HepG2 (cell line): ENCODE data around the gene CUTC. TPM values are rescaled to one million over a fixed set of nuclear protein-coding genes. Genes with fewer than 3 reads are reported as not detected.

Experiments
- ARID5B ChIP-seq: IDR thresholded peaks from 2 replicates; pipeline ENCODE4 v1.4.0; 2020; ENCODE audit warnings: mild to moderate bottlenecking, missing genetic modification reagents
- BRCA1 ChIP-seq: sonication (generic); formaldehyde crosslinking; IDR thresholded peaks from 2 replicates; pipeline ENCODE4 v1.4.0; 2020; ENCODE audit warnings: missing genetic modification reagents
- DNMT1 ChIP-seq: sonication (generic); formaldehyde crosslinking; IDR thresholded peaks from 2 replicates; pipeline ENCODE4 v1.5.1; 2020; ENCODE audit warnings: mild to moderate bottlenecking, missing genetic modification reagents
- LBX2 ChIP-seq: sonication (generic); formaldehyde crosslinking; IDR thresholded peaks from 2 replicates; pipeline ENCODE4 v1.5.0; 2020; ENCODE audit warnings: missing genetic modification reagents, mild to moderate bottlenecking, borderline replicate concordance
- MAX ChIP-seq: IDR thresholded peaks from 2 replicates; pipeline ENCODE4 v1.6.1; 2012; ENCODE audit warnings: inconsistent platforms
- NFATC3 ChIP-seq: sonication (generic); formaldehyde crosslinking; IDR thresholded peaks from 2 replicates; pipeline ENCODE4 v1.5.1; 2020; ENCODE audit warnings: mild to moderate bottlenecking, missing genetic modification reagents
- NR2F6 ChIP-seq, 2 experiments: IDR thresholded peaks; 2 replicates each; pipeline ENCODE4 v1.6.1; 2016; ENCODE audit warnings: antibody characterized with exemption in 1 of 2, mild to moderate bottlenecking in 1 of 2
- REPIN1 ChIP-seq: sonication (generic); formaldehyde crosslinking; IDR thresholded peaks from 2 replicates; pipeline ENCODE4 v1.8.0; 2022; ENCODE audit warnings: missing genetic modification reagents, low read depth, mild to moderate bottlenecking, borderline replicate concordance
- RFXANK ChIP-seq: IDR thresholded peaks from 2 replicates; pipeline ENCODE4 v1.6.1; 2016
- SMC3 ChIP-seq: IDR thresholded peaks from 2 replicates; pipeline ENCODE4 v1.6.1; 2011; ENCODE audit warnings: low read length, improper control_type of control experiment
- TRIM24 ChIP-seq: sonication (generic); formaldehyde crosslinking; IDR thresholded peaks from 2 replicates; pipeline ENCODE4 v1.8.0; 2022; ENCODE audit warnings: mild to moderate bottlenecking, missing genetic modification reagents
- XRCC5 ChIP-seq: fragments of 200-400 bp; formaldehyde crosslinking; optimal IDR thresholded peaks from 2 replicates; pipeline ENCODE3; 2017; ENCODE audit warnings: mild to moderate bottlenecking, low read length
- YEATS4 ChIP-seq: sonication (generic); formaldehyde crosslinking; IDR thresholded peaks from 2 replicates; pipeline ENCODE4 v1.4.0; 2020; ENCODE audit warnings: missing genetic modification reagents, borderline replicate concordance
- ZFP91 ChIP-seq: sonication (generic); formaldehyde crosslinking; IDR thresholded peaks from 2 replicates; pipeline ENCODE4 v1.9.0; 2022; ENCODE audit warnings: missing genetic modification reagents, mild to moderate bottlenecking, borderline replicate concordance
- ZKSCAN8 ChIP-seq: IDR thresholded peaks from 2 replicates; pipeline ENCODE4 v1.6.1; 2016; ENCODE audit warnings: borderline replicate concordance, missing genetic modification reagents, missing compliant biosample characterization
- ZNF121 ChIP-seq: sonication (generic); formaldehyde crosslinking; IDR thresholded peaks from 2 replicates; pipeline ENCODE4 v1.5.0; 2020; ENCODE audit warnings: mild to moderate bottlenecking, missing genetic modification reagents
- ZSCAN9 ChIP-seq: IDR thresholded peaks from 2 replicates; pipeline ENCODE4 v1.6.1; 2016; ENCODE audit warnings: borderline replicate concordance
- polyA plus RNA-seq, 8 experiments: library from polyadenylated mRNA; depleted of rRNA in 3 of 8; stranded (reverse) in 7 of 8; unstranded in 1 of 8; fragments of >200 nt; fragmentation: Illumina TruSeq in 4 of 8; extraction: Trizol in 4 of 8; gene quantifications; 2 replicates each; pipeline versions ENCODE4 v1.2.1 to v1.2.3, GENCODE V29; 2011 to 2016; ENCODE audit warnings: low read depth in 4 of 8, missing spikeins in 1 of 8, mixed read lengths in 1 of 8; ENCODE audit not compliant: insufficient read depth in 1 of 8
- total RNA-seq, 5 experiments: library from RNA; depleted of rRNA; stranded (reverse); fragments of >200 nt; fragmentation: Illumina TruSeq; extraction: Trizol; gene quantifications; 2 replicates each; pipeline ENCODE4 v1.2.3, GENCODE V29; 2016; ENCODE audit warnings: low read depth in 1 of 5
- TF ChIP-seq, protein P1 (sequence below): sonication (generic); formaldehyde crosslinking; conservative IDR thresholded peaks from 2 replicates; pipeline ENCODE4 v1.5.0; 2020; ENCODE audit warnings: missing genetic modification reagents
- TF ChIP-seq, protein P2 (sequence below): sonication (generic); formaldehyde crosslinking; IDR thresholded peaks from 2 replicates; pipeline ENCODE4 v1.8.0; 2023; ENCODE audit warnings: mild to moderate bottlenecking, missing genetic modification reagents

CUTC gene
- total and polyA plus RNA-seq, 2 of the 13 experiments (the other 11 are each of a cell fraction or from before 2014, with no cell fraction given): 22.3 to 25.8 TPM

DNA sequence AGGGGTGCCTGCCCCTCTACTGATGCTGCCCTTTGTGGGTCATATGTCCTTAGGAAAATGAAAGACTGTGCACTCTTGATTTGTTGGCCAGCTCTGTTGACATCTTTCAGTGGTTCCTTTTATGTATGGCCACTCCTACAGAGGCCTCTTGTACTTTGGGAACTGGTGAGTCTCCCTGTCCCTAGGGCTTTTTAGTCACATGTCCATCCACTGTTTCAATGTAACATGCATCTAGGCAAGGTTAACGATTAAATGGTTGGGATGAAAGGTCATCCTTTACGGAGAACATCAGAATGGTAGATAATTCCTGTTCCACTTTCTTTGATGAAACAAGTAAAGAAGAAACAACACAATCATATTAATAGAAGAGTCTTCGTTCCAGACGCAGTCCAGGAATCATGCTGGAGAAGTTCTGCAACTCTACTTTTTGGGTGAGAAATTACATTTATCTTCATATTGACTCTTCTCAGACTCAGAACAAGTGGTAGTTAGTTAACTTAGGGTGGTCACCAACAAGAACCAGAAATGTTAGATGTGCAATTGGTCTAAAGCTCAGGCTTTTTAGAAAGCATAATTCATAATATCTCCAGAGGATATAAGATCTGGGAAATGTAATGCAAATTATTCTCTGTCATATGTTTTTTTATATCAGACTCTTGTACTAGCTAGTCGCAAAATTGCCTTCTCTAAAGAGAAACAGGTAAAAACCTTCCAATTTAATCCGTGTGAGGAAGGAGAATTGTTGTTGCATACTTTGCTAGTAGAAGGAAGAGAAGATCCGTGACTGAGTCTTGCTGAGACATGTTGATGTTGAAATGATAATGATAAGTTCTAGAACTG is 50.6 kb downstream of the CUTC start, which contains the start of gene ABCC2 (continued):
- TF ChIP-seq ZFP91 (CRISPR knock-in tag) (no peak), ZSCAN9 (CRISPR knock-in tag) (0 out of 2 replicates have a peak, but pooled peaks have one; percentile 57), RFXANK (no peak; the same call in 1 of the 2 replicates), NFATC3 (CRISPR knock-in tag) (no peak), ARID5B (peak; percentile 88), SMC3 (0 out of 2 replicates have a peak, but pooled peaks have one; percentile 6), ZNF121 (CRISPR knock-in tag) (no peak), BRCA1 (no peak), DNMT1 (no peak), TRIM24 (CRISPR knock-in tag) (no peak), YEATS4 (CRISPR knock-in tag) (peak; percentile 38; the same call in 1 of the 2 replicates), NR2F6 (IDR thresholded peaks at IDR 0.05) (peak; percentile 83), NR2F6 (CRISPR knock-in tag; IDR thresholded peaks at IDR 0.05) (peak; percentile 90), XRCC5 (no peak), MAX (peak; percentile 68), ZKSCAN8 (CRISPR knock-in tag) (peak; percentile 84; the same call in 1 of the 2 replicates), REPIN1 (no peak), LBX2 (CRISPR knock-in tag) (no peak)
- TF ChIP-seq, protein P1, sequence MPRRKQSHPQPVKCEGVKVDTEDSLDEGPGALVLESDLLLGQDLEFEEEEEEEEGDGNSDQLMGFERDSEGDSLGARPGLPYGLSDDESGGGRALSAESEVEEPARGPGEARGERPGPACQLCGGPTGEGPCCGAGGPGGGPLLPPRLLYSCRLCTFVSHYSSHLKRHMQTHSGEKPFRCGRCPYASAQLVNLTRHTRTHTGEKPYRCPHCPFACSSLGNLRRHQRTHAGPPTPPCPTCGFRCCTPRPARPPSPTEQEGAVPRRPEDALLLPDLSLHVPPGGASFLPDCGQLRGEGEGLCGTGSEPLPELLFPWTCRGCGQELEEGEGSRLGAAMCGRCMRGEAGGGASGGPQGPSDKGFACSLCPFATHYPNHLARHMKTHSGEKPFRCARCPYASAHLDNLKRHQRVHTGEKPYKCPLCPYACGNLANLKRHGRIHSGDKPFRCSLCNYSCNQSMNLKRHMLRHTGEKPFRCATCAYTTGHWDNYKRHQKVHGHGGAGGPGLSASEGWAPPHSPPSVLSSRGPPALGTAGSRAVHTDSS: no peak
- TF ChIP-seq, protein P2, sequence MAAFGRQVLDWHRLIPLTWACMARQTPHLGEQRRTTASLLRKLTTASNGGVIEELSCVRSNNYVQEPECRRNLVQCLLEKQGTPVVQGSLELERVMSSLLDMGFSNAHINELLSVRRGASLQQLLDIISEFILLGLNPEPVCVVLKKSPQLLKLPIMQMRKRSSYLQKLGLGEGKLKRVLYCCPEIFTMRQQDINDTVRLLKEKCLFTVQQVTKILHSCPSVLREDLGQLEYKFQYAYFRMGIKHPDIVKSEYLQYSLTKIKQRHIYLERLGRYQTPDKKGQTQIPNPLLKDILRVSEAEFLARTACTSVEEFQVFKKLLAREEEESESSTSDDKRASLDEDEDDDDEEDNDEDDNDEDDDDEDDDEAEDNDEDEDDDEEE (CRISPR knock-in tag): no peak
